IMR-90 (cell line): ENCODE measurements around the gene RPL10A. TPM values are rescaled to one million over a fixed set of nuclear protein-coding genes. Genes with fewer than 3 reads are reported as not detected.

Experiments used
- ATAC-seq: fragments of 200-7000 bp; cut with Tn5 transposase; 2 replicates; pipeline ENCODE4 v1.9.1; 2020; ENCODE audit warnings: low read depth, mild to moderate bottlenecking, moderate library complexity
- BruUV-seq: library from RNA; stranded (reverse); fragments of 400-500 nt; replicated peaks from 2 replicates; lab custom pipeline; 2021; lab: Mats Ljungman, UMichigan
- CTCF ChIA-PET: fragments of 300-600 bp; formaldehyde crosslinking; extraction: SDS; loops from one replicate; lab custom pipeline; 2021; ENCODE audit warnings: antibody characterized with exemption; lab: Yijun Ruan, JAX
- POLR2A ChIA-PET: fragments of 300-600 bp; sonication (Branson Sonifier 250); formaldehyde crosslinking; loops from one replicate; lab custom pipeline; 2022; ENCODE audit warnings: antibody characterized with exemption; ENCODE audit not compliant: unreplicated experiment; lab: Charles Lee
- DNase-seq: peaks from one replicate; pipeline ENCODE4 v3.0.0; 2013
- H2AFZ ChIP-seq: replicated peaks from 2 replicates; pipeline ENCODE3; 2013; ENCODE audit warnings: low read length, mild to moderate bottlenecking; ENCODE audit not compliant: poor library complexity
- H2AK5ac ChIP-seq: 2 replicates; pipeline ENCODE4 v1.6.1; 2013; ENCODE audit warnings: low read depth, low read length, inconsistent platforms
- H2AK9ac ChIP-seq: replicated peaks from 2 replicates; pipeline ENCODE3; 2013; ENCODE audit warnings: mild to moderate bottlenecking, low read depth, low read length, moderate library complexity; ENCODE audit not compliant: poor library complexity
- H2BK120ac ChIP-seq: 2 replicates; pipeline ENCODE4 v1.6.1; 2013; ENCODE audit warnings: low read depth, low read length, inconsistent platforms
- H2BK15ac ChIP-seq: 3 replicates; pipeline ENCODE4 v1.6.1; 2013; ENCODE audit warnings: low read depth, low read length, inconsistent platforms
- H2BK20ac ChIP-seq: 2 replicates; pipeline ENCODE4 v1.6.1; 2013; ENCODE audit warnings: low read depth, mild to moderate bottlenecking, inconsistent platforms, low read length, moderate library complexity
- H2BK5ac ChIP-seq: 2 replicates; pipeline ENCODE4 v1.6.1; 2013; ENCODE audit warnings: mild to moderate bottlenecking, low read depth, low read length, inconsistent platforms; ENCODE audit not compliant: poor library complexity, severe bottlenecking
- H3K14ac ChIP-seq: replicated peaks from 2 replicates; pipeline ENCODE4 v1.6.1; 2013; ENCODE audit warnings: low read depth, low read length, inconsistent platforms
- H3K18ac ChIP-seq: 2 replicates; pipeline ENCODE4 v1.6.1; 2013; ENCODE audit warnings: low read depth, low read length, control low read depth
- H3K23ac ChIP-seq: 2 replicates; pipeline ENCODE4 v1.6.1; 2013; ENCODE audit warnings: low read depth, low read length, inconsistent platforms
- H3K27ac ChIP-seq: 2 replicates; pipeline ENCODE4 v1.5.1; 2013; ENCODE audit warnings: mild to moderate bottlenecking, control low read depth, low read length; ENCODE audit not compliant: insufficient read depth
- H3K27me3 ChIP-seq: 2 replicates; pipeline ENCODE4 v1.6.1; 2013; ENCODE audit warnings: low read length; ENCODE audit not compliant: control insufficient read depth, insufficient read depth
- H3K36me3 ChIP-seq: 2 replicates; pipeline ENCODE4 v1.6.1; 2013; ENCODE audit warnings: low read length, mixed read lengths; ENCODE audit not compliant: control insufficient read depth, insufficient read depth
- H3K4ac ChIP-seq: 2 replicates; pipeline ENCODE4 v1.6.1; 2013; ENCODE audit warnings: low read depth, low read length, inconsistent platforms
- H3K4me1 ChIP-seq: 2 replicates; pipeline ENCODE4 v1.6.1; 2013; ENCODE audit warnings: low read length, mixed read lengths; ENCODE audit not compliant: control insufficient read depth, insufficient read depth
- H3K4me2 ChIP-seq: 2 replicates; pipeline ENCODE4 v1.6.1; 2013; ENCODE audit warnings: low read depth, mild to moderate bottlenecking, control low read depth, low read length, moderate library complexity
- H3K4me3 ChIP-seq: 2 replicates; pipeline ENCODE4 v1.5.1; 2013; ENCODE audit warnings: low read depth, mild to moderate bottlenecking, control low read depth, low read length, moderate library complexity; ENCODE audit not compliant: insufficient read depth
- H3K56ac ChIP-seq: 2 replicates; pipeline ENCODE4 v1.6.1; 2013; ENCODE audit warnings: low read length, inconsistent platforms; ENCODE audit not compliant: insufficient read depth; ENCODE audit errors: extremely low read depth
- H3K79me1 ChIP-seq, 2 experiments: 2 replicates each; pipeline ENCODE4 v1.6.1; 2013; ENCODE audit warnings: low read length in 2 of 2, inconsistent platforms in 1 of 2, low read depth in 1 of 2
- H3K9ac ChIP-seq: 2 replicates; pipeline ENCODE4 v1.6.1; 2013; ENCODE audit warnings: low read depth, low read length, control low read depth
- H3K9me1 ChIP-seq: 2 replicates; pipeline ENCODE4 v1.6.1; 2013; ENCODE audit warnings: low read length, inconsistent platforms; ENCODE audit not compliant: insufficient read depth
- H3K9me3 ChIP-seq: 2 replicates; pipeline ENCODE4 v1.6.1; 2013; ENCODE audit warnings: low read length; ENCODE audit not compliant: control insufficient read depth, insufficient read depth
- H4K20me1 ChIP-seq: 2 replicates; pipeline ENCODE4 v1.6.1; 2013; ENCODE audit warnings: low read length, inconsistent platforms; ENCODE audit not compliant: insufficient read depth
- H4K5ac ChIP-seq: 2 replicates; pipeline ENCODE4 v1.6.1; 2013; ENCODE audit warnings: mild to moderate bottlenecking, low read depth, low read length, control low read depth
- H4K8ac ChIP-seq, 2 experiments: 2 replicates each; pipeline ENCODE4 v1.6.1; 2013; ENCODE audit warnings: low read depth in 2 of 2, low read length in 2 of 2, control low read depth in 1 of 2, inconsistent platforms in 1 of 2
- H4K91ac ChIP-seq: 2 replicates; pipeline ENCODE4 v1.6.1; 2013; ENCODE audit warnings: low read depth, low read length, inconsistent platforms; ENCODE audit not compliant: insufficient read depth
- BHLHE40 ChIP-seq: fragments of 150-350 bp; IDR thresholded peaks from 2 replicates; pipeline ENCODE4 v1.6.1; 2016; ENCODE audit warnings: mild to moderate bottlenecking, low read depth, low read length
- CEBPB ChIP-seq: IDR thresholded peaks from 2 replicates; pipeline ENCODE4 v1.6.1; 2012; ENCODE audit warnings: low read depth, low read length, improper control_type of control experiment
- CHD1 ChIP-seq: IDR thresholded peaks from 2 replicates; pipeline ENCODE4 v1.6.1; 2012; ENCODE audit warnings: low read depth, low read length, improper control_type of control experiment
- CTCF ChIP-seq: conservative IDR thresholded peaks from 2 replicates; pipeline ENCODE4 v1.5.1; 2012; ENCODE audit warnings: mild to moderate bottlenecking, low read depth, low read length, improper control_type of control experiment
- FOS ChIP-seq: fragments of 150-350 bp; IDR thresholded peaks from 2 replicates; pipeline ENCODE4 v1.6.1; 2016; ENCODE audit warnings: low read depth, low read length
- MAFK ChIP-seq: IDR thresholded peaks from 2 replicates; pipeline ENCODE4 v1.6.1; 2012; ENCODE audit warnings: low read depth, low read length, improper control_type of control experiment
- MAZ ChIP-seq: IDR thresholded peaks from 2 replicates; pipeline ENCODE4 v1.6.1; 2012; ENCODE audit warnings: low read depth, mild to moderate bottlenecking, low read length, improper control_type of control experiment, moderate library complexity, borderline replicate concordance
- MXI1 ChIP-seq: IDR thresholded peaks from 2 replicates; pipeline ENCODE4 v1.6.1; 2012; ENCODE audit warnings: low read depth, mild to moderate bottlenecking, low read length, moderate library complexity, borderline replicate concordance
- NFE2L2 ChIP-seq: fragments of 150-350 bp; IDR thresholded peaks from 2 replicates; pipeline ENCODE4 v1.6.1; 2016; ENCODE audit warnings: low read depth, mild to moderate bottlenecking, low read length
- POLR2A ChIP-seq: IDR thresholded peaks from 2 replicates; pipeline ENCODE4 v1.6.1; 2012; ENCODE audit warnings: mild to moderate bottlenecking, low read depth, low read length
- RAD21 ChIP-seq: IDR thresholded peaks from 2 replicates; pipeline ENCODE4 v1.6.1; 2012; ENCODE audit warnings: low read length, improper control_type of control experiment
- RCOR1 ChIP-seq: IDR thresholded peaks from 2 replicates; pipeline ENCODE4 v1.6.1; 2012; ENCODE audit warnings: mild to moderate bottlenecking, low read length, improper control_type of control experiment; ENCODE audit not compliant: insufficient replicate concordance
- RFX5 ChIP-seq: IDR thresholded peaks from 2 replicates; pipeline ENCODE4 v1.8.0; 2012; ENCODE audit warnings: low read depth, mild to moderate bottlenecking, low read length, moderate library complexity
- SMC3 ChIP-seq: fragments of 150-350 bp; IDR thresholded peaks from 2 replicates; pipeline ENCODE4 v1.6.1; 2016; ENCODE audit warnings: low read depth, mild to moderate bottlenecking, antibody characterized with exemption, low read length, moderate library complexity
- WGBS, 2 experiments: methylation state at CpG; one replicate each; pipeline versions ENCODE4 v1.1.5 to v1.1.7; 2013; ENCODE audit warnings: missing lambda C conversion rate in 2 of 2; ENCODE audit not compliant: insufficient read length in 1 of 2; ENCODE audit errors: extremely low coverage in 2 of 2; 5-methylcytosine and 5-hydroxymethylcytosine counted together
- dilution Hi-C: fragments of 300-500 bp; cut with HindIII; formaldehyde crosslinking; loops from one replicate; pipeline ENCODE4 v1.14.3; 2018; ENCODE audit warnings: low sequenced_read_pairs; ENCODE audit not compliant: unreplicated experiment
- in situ Hi-C: fragments of 300-500 bp; cut with MboI; formaldehyde crosslinking; loops from 3 replicates; pipeline ENCODE4 v1.14.3; 2019; ENCODE audit warnings: low sequenced_read_pairs, inconsistent platforms, mixed read lengths
- intact Hi-C: fragments of 100-400 bp; cut with micrococcal nuclease; formaldehyde crosslinking; loops from 2 replicates; pipeline ENCODE4 v1.10.0; 2022
- polyA plus RNA-seq, 3 experiments: library from polyadenylated mRNA; depleted of rRNA; stranded (reverse); fragments of >200 nt; gene quantifications; 2 replicates each; pipeline ENCODE4 v1.2.3, GENCODE V29; 2012; ENCODE audit warnings: low replicate concordance in 1 of 3
- total RNA-seq: library from RNA; depleted of rRNA; stranded (reverse); fragments of >200 nt; gene quantifications from 2 replicates; pipeline ENCODE4 v1.2.3, GENCODE V29; 2012
- TF ChIP-seq, protein P1 (sequence below): fragments of 150-350 bp; IDR thresholded peaks from 2 replicates; pipeline ENCODE4 v1.6.1; 2017; ENCODE audit warnings: mild to moderate bottlenecking, antibody characterized with exemption, low read length, low read depth
- TF ChIP-seq, protein P2 (sequence below): fragments of 150-350 bp; IDR thresholded peaks from 2 replicates; pipeline ENCODE4 v1.6.1; 2016; ENCODE audit warnings: low read depth, mild to moderate bottlenecking, low read length, moderate library complexity, borderline replicate concordance

The RPL10A gene
- total and polyA plus RNA-seq, 2 of the 4 experiments (the other 2 are of a cell fraction), result 2,310 to 3,153 TPM

GRCh38 chr6:35477551-35478179 lies 9.5 kb downstream of the RPL10A start:
- H3K27me3 ChIP-seq, result no peaks in the 10 kb centered on the region
- H3K79me1 ChIP-seq, result peaks cover 13 to 44% of the 10 kb centered on the region in 2 experiments
- H3K9me1 ChIP-seq, result 0 out of 2 replicates have a peak, but pooled peaks cover 6% of the 10 kb centered on the region
- H3K56ac ChIP-seq, result no peak overlapping the region
- H3K18ac ChIP-seq, result no peak overlapping the region
- peaks cover 60% of the 10 kb centered on the region for H3K36me3 ChIP-seq
- no peaks in the 10 kb centered on the region for H3K4me1 ChIP-seq
- H2AFZ ChIP-seq, result no peak overlapping the region
- peaks cover 35% of the 10 kb centered on the region for H4K20me1 ChIP-seq
- H2AK5ac ChIP-seq, result no peak overlapping the region
- H3K4me2 ChIP-seq, result no peak overlapping the region
- H3K14ac ChIP-seq, result no peak overlapping the region
- H3K9ac ChIP-seq, result no peak overlapping the region
- no peak overlapping the region for H2BK120ac ChIP-seq
- dilution Hi-C loops, result no loop called here
- POLR2A ChIA-PET, result no interaction called here
- H2BK5ac ChIP-seq, result no peak overlapping the region
- no peak overlapping the region for H4K91ac ChIP-seq
- no peak overlapping the region for H4K8ac ChIP-seq
- H2BK20ac ChIP-seq, result no peak overlapping the region
- no peak for DNase-seq
- no peak overlapping the region for H2BK15ac ChIP-seq
- no peak for TF ChIP-seq POLR2A
- TF ChIP-seq MAFK, result no peak
- TF ChIP-seq MAZ, result no peak
- no peak for TF ChIP-seq CEBPB
- no peak for TF ChIP-seq RCOR1
- TF ChIP-seq RAD21, result no peak
- TF ChIP-seq SMC3, result no peak
- TF ChIP-seq CTCF, result no peak
- TF ChIP-seq FOS, result no peak
- no peak for TF ChIP-seq RFX5
- no peak for TF ChIP-seq NFE2L2
- TF ChIP-seq, protein P1, sequence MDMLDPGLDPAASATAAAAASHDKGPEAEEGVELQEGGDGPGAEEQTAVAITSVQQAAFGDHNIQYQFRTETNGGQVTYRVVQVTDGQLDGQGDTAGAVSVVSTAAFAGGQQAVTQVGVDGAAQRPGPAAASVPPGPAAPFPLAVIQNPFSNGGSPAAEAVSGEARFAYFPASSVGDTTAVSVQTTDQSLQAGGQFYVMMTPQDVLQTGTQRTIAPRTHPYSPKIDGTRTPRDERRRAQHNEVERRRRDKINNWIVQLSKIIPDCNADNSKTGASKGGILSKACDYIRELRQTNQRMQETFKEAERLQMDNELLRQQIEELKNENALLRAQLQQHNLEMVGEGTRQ, result no peak
- TF ChIP-seq BHLHE40, result no peak
- TF ChIP-seq CHD1, result no peak
- no peak for TF ChIP-seq MXI1
- TF ChIP-seq, protein P2, sequence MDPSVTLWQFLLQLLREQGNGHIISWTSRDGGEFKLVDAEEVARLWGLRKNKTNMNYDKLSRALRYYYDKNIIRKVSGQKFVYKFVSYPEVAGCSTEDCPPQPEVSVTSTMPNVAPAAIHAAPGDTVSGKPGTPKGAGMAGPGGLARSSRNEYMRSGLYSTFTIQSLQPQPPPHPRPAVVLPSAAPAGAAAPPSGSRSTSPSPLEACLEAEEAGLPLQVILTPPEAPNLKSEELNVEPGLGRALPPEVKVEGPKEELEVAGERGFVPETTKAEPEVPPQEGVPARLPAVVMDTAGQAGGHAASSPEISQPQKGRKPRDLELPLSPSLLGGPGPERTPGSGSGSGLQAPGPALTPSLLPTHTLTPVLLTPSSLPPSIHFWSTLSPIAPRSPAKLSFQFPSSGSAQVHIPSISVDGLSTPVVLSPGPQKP, result no peak
- no peak for ATAC-seq
- in situ Hi-C loops, result no loop called here
- H3K4ac ChIP-seq, result no peak overlapping the region
- no peak overlapping the region for H3K27ac ChIP-seq
- no TSS peak for BruUV-seq
- no peaks in the 10 kb centered on the region for H3K9me3 ChIP-seq
- H3K23ac ChIP-seq, result no peak overlapping the region
- H3K4me3 ChIP-seq, result no peak overlapping the region
- WGBS, 2 experiments, result 93% methylated on average over 2 of the region's 5 CpGs; no CpG with 5 or more reads in 1 of the 2 experiments
- no peak overlapping the region for H2AK9ac ChIP-seq
- CTCF ChIA-PET, result interaction anchor here (1.0 kb wide), 1 partner anchor 24 kb away, joined by 8 read pairs; no protein-coding TSS in a partner anchor
- H4K5ac ChIP-seq, result no peak overlapping the region
- intact Hi-C loops, result no loop called here
